Measurements from ENCODE around the gene RFPL4AL1.
"Not testable (repeated sequence)": the region's sequence is repeated elsewhere in the genome, so short reads cannot be mapped to it uniquely, and the experiment has no call there.

RFPL4AL1 gene

GRCh38 chr19:55768818-55769217 is at the start of gene RFPL4AL1:
RFPL4AL1 (plus strand) TSS chr19:55769118; CDS start chr19:55771805, 2,687 bp downstream.
- DNase-seq: not testable (repeated sequence)

DNA sequence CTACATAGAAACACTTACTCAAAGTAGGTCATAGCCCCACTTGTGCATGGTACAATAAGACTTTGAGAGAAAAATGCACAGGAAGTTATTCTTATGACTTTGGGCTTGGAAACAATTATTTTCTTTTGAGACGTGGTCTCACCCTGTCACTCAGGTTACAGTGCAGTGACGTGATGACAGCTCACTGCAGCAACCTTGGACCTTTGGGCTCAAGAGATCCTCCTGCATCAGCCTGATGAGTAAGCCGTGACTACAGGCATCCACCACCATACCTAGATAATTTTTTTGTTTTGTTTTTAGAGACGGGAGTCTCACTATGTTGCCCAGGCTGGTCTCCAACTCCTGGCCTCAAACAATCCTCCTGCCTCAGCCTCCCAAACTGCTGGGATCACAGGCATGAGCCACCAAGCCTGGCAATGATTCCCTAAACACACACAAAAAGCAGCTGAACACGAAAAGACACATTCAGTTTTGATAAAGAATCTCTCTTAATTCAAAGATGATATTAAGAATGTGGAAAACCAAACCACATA is 48.6 kb upstream of the RFPL4AL1 start:
- no peak for DNase-seq

DNA sequence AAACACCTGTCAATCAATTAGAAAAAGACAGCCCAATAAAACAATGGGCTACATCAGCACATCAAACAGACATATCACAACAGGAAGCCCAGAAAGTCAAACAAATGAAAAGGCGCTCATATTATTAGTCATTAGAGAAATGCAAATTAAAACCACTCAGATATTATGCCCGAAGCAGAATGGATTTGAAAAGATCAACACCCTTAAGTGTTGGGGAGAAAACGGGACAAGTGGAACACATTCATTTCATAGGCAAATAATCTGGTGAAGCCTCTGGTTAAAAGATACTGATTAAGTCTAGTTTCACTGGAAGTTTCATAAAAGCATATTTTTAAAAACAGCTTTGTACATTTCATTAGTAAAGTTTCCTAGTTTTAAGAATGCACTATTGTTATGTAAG is 48.1 kb upstream of the RFPL4AL1 start:
- DNase-seq: no peak

DNA sequence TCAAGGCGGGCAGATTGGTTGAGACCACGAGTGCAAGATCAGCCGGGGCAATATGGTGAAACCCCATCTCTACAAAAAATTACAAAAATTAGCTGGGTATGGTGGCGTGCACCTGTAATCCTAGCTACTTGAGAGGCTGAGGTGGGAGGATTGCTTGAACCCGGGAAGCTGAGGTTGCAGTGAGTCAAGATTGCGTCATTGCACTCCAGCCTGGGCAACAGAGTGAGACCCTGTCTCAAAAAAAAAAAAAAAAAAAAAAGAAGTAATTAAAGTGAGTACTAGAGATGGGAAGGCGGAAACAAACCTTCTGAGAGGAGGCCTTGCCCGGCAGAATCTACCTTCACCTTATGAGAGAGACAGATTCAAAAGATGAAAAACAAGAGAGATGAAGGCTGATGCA is 45.4 kb upstream of the RFPL4AL1 start:
- no peak for DNase-seq

GRCh38 chr19:55730378-55730777 is 38.5 kb upstream of the RFPL4AL1 start:
- DNase-seq: not testable (repeated sequence)

- DNase-seq: no peak
These were observed 30.6 kb upstream of the RFPL4AL1 start, which contains the start of gene NLRP9 for GRCh38 chr19:55738302-55738701. NLRP9 (minus strand) TSS chr19:55738402; CDS start chr19:55738374, 28 bp downstream.

GRCh38 chr19:55750715-55751114 is 18.2 kb upstream of the RFPL4AL1 start:
- DNase-seq: no peak

- DNase-seq: no peak
These were observed 15.5 kb upstream of the RFPL4AL1 start for GRCh38 chr19:55753401-55753800.

GRCh38 chr19:55756808-55757207 is 12.1 kb upstream of the RFPL4AL1 start:
- not testable (repeated sequence) for DNase-seq

- DNase-seq: not testable (repeated sequence)
These were observed 10.1 kb upstream of the RFPL4AL1 start, which contains the start of gene RFPL4A for GRCh38 chr19:55758797-55759196. RFPL4A (plus strand) TSS chr19:55759097; CDS start chr19:55761801, 2,704 bp downstream.

DNA sequence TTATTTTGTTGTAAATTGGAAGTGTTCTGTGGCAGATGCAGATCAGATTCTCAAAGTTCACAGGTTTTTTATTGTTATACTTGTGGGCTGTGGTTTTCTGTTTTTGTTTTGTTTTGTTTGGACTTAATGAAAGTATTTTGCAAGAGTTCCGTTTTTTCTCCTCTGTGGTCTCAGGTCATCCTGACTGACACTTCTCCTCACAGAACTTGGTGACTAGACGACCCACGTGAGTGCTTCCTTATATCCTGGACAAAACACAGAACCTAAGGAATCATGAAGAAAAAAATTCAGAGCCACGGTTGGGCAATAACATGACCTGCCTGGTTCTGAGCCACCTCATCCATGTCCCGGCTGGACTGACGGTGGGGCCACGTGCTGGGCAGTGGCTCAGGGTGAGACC is 2.5 kb upstream of the RFPL4AL1 start:
- DNase-seq: no peak

DNA sequence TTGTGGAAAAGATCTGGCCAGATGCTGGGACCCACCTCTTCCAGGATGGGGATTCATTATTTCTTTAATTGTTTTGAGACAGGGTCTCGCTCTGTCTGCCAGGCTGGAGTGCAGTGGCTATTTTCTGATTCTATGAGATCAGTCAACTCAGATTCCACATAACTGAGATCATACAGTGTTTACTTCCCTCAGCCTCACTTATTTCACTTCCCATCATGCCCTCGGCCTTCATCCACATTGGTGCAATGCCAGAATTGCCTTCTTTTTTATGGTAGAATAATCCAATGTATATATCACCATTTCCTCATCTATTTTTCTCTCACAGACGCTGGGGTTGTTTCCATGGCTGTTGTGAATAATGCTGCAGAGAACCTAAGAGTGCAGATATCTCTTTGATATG is 714 bp downstream of the RFPL4AL1 start:
- DNase-seq: not testable (repeated sequence)

- no peak for DNase-seq
These were observed 8.6 kb downstream of the RFPL4AL1 start for GRCh38 chr19:55777528-55777927.

GRCh38 chr19:55778331-55778730 is 9.4 kb downstream of the RFPL4AL1 start:
- DNase-seq: no peak

- no peak for DNase-seq
These were observed 12.2 kb downstream of the RFPL4AL1 start for GRCh38 chr19:55781112-55781511.

- no peak for DNase-seq
These were observed 26.1 kb downstream of the RFPL4AL1 start for GRCh38 chr19:55795021-55795420.

DNA sequence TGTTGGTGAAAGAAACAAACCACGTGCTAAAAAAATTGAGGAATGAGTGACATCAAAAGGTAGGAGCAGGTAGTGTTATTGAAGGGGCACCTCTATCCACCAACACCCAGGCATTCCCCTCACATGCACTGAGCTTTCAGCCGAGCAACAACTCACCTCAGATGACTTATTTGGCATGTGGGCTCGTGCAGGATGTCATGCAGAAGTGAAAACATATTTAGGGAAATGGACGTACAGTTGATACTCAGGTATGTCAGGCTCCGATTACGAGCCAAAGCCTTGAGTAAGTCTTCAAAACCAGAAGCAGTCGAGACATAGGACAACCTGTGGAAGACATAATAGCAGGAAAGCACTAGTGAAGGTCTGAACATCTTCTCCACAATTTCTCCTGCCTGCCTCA is 32.5 kb downstream of the RFPL4AL1 start:
- no peak for DNase-seq

GRCh38 chr19:55802281-55802680 is 33.4 kb downstream of the RFPL4AL1 start:
- no peak for DNase-seq

DNA sequence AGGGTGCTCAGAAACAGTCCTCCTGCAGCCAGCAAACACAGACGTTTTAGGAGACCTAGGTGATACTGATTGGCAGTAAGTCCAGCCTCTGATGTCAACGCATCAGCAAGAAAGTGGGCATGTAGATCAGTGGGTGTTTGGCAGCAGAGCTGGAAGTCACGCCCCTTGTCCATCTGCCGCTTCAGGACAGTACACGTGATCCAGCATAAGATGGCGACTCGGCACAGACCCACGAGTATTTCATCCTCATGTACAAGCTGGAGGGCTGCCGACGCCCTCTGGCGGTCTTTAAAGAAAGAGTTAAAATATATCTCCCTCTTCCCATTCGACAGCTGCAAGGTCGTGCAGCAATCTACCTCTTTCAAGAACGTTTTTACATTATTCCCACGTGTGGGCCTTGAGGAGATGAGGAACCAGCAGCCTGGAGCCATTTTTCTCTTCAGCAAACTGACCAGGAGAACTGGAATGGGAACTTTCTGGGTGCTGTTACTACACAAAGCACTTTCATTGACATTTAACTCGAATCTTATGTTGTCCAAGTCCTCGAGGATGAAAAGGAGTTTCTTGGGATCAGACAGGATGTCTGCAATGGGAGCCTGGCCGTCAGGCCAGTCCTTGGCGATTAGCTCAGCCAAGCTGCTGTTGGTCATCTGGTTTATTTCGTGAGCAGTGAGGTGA is 40.6 kb downstream of the RFPL4AL1 start:
- DNase-seq: peak; percentile 66

GRCh38 chr19:55811340-55811739 is 42.4 kb downstream of the RFPL4AL1 start:
- no peak for DNase-seq

DNA sequence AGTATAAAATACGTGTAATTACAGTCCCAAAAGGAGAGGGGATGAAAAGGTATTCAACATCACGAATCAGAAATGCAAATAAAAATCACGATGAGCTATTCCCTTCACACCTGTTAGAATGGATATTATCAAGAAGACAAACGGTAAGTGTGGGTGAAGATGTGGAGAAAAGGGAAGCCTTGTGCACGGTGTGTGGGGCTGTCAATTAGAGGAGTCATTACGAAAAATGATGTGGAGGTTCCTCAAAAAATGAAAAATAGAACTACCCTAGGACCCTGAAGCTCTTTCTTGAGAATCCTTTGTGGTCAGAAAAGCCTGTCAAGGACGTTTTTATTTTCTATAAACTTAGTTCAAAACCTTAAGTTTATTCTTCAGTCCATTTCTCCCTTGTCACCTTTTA is 43.5 kb downstream of the RFPL4AL1 start:
- DNase-seq: no peak

DNA sequence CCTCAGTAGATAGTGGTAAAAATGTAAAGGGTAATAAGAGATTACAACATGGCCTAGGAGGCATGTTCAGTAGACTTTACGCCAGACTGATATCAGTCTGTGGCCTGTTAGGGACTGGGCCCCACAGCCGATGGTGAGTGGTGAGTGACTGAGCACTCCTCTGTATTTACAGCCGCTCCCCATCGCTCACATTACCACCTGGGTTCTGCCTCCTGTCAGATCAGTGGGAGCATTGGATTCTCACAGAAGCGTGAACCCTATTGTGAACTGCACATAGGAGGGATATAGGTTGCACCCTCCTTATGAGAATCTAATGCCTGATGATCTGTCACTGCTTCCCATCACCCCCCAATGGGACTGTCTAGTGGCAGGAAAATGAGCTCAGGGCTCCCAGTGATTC is 45.0 kb downstream of the RFPL4AL1 start:
- no peak for DNase-seq

GRCh38 chr19:55820037-55820436 is 51.1 kb downstream of the RFPL4AL1 start:
- DNase-seq: no peak
